ENCODE measurements around the gene NSF. TPM values are rescaled to one million over a fixed set of nuclear protein-coding genes. Genes with fewer than 3 reads are reported as not detected.
"Not testable (repeated sequence)": the region's sequence is repeated elsewhere in the genome, so short reads cannot be mapped to it uniquely, and the experiment has no call there.

NSF gene
- total RNA-seq, 1 donor from 2014 or later: 43.0 TPM

DNA sequence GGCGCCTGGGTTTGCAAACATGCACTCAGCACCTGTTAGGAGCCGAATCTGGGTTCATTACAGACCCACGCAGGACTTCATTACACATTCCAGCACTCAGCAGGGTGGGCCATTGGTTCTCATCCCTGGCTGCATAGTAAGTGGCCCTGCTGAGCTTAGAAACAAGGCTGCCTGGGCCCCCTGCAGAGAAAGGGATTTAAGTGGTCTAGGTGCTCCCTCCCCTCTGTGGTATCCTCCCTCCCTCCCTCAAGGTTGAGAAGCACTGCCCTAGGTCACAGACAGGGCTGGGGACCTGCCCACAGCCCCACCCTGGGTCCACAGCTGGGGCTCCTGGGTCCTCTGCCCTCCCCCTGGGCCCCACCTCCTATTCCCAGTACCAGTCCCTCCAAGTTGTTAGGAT, 199.7 kb downstream of the NSF start:
- no peak overlapping the region for H2AFZ ChIP-seq (replicated peaks)
- peaks cover 63% of the 10 kb centered on the region for H3K4me1 Mint-ChIP-seq
- H3K27me3 Mint-ChIP-seq (ENCODE audit: insufficient read depth, low read depth): peaks cover 12% of the 10 kb centered on the region
- H3K4me3 ChIP-seq: no peak overlapping the region
- no peaks in the 10 kb centered on the region for H3K9me3 ChIP-seq (ENCODE audit: low read depth)
- no peak for DNase-seq (ENCODE audit: low spot score)
- H3K9ac ChIP-seq: no peak overlapping the region
- H3K4me3 Mint-ChIP-seq: no peak overlapping the region
- no peak overlapping the region for H3K27ac ChIP-seq
- H3K27me3 ChIP-seq: peaks cover 67% of the 10 kb centered on the region
- H3K27ac Mint-ChIP-seq: peak overlapping the region; percentile 58
- peaks cover 35% of the 10 kb centered on the region for H3K36me3 Mint-ChIP-seq
- no peaks in the 10 kb centered on the region for H3K79me2 ChIP-seq (ENCODE audit: low read depth)
- no peaks in the 10 kb centered on the region for H3K36me3 ChIP-seq
- H3K4me2 ChIP-seq: no peak overlapping the region
- H3K9me3 Mint-ChIP-seq: peaks cover 5% of the 10 kb centered on the region
- H4K20me1 ChIP-seq (ENCODE audit: low read depth): no peaks in the 10 kb centered on the region
- H3K4me1 ChIP-seq: peaks cover 17% of the 10 kb centered on the region
- TF ChIP-seq EZH2phosphoT487 (IDR thresholded peaks at IDR 0.05) (no peak), EZH2 (IDR thresholded peaks at IDR 0.05) (no peak)
- TF ChIP-seq, protein P1, sequence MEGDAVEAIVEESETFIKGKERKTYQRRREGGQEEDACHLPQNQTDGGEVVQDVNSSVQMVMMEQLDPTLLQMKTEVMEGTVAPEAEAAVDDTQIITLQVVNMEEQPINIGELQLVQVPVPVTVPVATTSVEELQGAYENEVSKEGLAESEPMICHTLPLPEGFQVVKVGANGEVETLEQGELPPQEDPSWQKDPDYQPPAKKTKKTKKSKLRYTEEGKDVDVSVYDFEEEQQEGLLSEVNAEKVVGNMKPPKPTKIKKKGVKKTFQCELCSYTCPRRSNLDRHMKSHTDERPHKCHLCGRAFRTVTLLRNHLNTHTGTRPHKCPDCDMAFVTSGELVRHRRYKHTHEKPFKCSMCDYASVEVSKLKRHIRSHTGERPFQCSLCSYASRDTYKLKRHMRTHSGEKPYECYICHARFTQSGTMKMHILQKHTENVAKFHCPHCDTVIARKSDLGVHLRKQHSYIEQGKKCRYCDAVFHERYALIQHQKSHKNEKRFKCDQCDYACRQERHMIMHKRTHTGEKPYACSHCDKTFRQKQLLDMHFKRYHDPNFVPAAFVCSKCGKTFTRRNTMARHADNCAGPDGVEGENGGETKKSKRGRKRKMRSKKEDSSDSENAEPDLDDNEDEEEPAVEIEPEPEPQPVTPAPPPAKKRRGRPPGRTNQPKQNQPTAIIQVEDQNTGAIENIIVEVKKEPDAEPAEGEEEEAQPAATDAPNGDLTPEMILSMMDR (IDR thresholded peaks at IDR 0.05): no peak
- H3F3A ChIP-seq (ENCODE audit: low read depth): peaks cover 5% of the 10 kb centered on the region

DNA sequence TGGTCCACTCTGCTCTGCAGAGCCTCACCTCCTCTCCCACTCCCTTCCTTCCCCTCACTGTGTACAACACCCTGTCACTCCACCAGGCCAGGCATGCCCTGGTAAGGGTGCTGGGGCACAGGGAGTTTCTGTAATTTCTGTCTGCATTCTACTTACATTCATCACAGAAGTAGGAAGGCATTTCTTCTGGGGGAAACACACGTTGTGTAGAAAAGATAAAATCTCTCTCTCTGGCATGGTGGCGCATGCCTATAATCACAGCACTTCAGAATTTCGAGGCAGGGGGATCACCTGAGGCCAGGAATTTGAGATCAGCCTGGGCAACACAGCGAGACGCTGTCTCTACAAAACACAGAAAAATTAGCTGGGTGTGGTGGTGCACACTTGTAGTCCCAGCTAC, 201.1 kb downstream of the NSF start:
- Histone ChIP-seq H3F3A (ENCODE audit: low read depth) (peaks cover 5% of the 10 kb centered on the region), H4K20me1 (ENCODE audit: low read depth) (no peaks in the 10 kb centered on the region), H3K27me3 (peaks cover 67% of the 10 kb centered on the region), H3K9me3 (ENCODE audit: low read depth) (no peaks in the 10 kb centered on the region), H3K36me3 (no peaks in the 10 kb centered on the region), H3K4me2 (no peak overlapping the region), H3K79me2 (ENCODE audit: low read depth) (no peaks in the 10 kb centered on the region), H3K27ac (no peak overlapping the region), H3K4me3 (no peak overlapping the region), H3K9ac (no peak overlapping the region), H2AFZ (replicated peaks) (no peak overlapping the region), H3K4me1 (peaks cover 6% of the 10 kb centered on the region)
- H3K9me3 Mint-ChIP-seq: peaks cover 5% of the 10 kb centered on the region
- peaks cover 35% of the 10 kb centered on the region for H3K36me3 Mint-ChIP-seq
- no peak overlapping the region for H3K27ac Mint-ChIP-seq
- DNase-seq (ENCODE audit: low spot score): no peak
- peaks cover 61% of the 10 kb centered on the region for H3K4me1 Mint-ChIP-seq
- TF ChIP-seq EZH2 (IDR thresholded peaks at IDR 0.05) (no peak), EZH2phosphoT487 (IDR thresholded peaks at IDR 0.05) (no peak)
- TF ChIP-seq, protein P1 (IDR thresholded peaks at IDR 0.05): no peak
- H3K27me3 Mint-ChIP-seq (ENCODE audit: insufficient read depth, low read depth): peaks cover 12% of the 10 kb centered on the region
- H3K4me3 Mint-ChIP-seq: no peak overlapping the region

DNA sequence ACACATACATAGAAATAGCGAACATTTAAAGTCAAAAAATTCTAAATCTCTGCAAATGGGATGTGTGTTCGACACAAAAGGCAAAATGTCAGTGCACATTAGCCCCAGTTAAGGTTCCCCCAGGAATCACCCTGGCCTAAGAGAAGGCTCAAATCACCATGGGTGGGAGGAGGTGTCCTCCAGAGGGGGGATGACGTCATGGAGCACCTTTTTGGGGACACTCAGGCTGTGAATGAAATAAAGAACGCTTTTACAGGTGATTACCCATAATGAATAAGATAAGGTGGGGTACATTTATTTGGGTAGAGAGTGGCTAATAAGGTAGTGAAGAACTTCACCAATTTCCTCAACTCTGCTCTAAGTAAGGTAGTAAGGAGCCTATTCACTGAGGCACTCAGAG, 201.6 kb downstream of the NSF start:
- Histone ChIP-seq H3K27ac (no peak overlapping the region), H4K20me1 (ENCODE audit: low read depth) (no peaks in the 10 kb centered on the region), H3K79me2 (ENCODE audit: low read depth) (no peaks in the 10 kb centered on the region), H2AFZ (replicated peaks) (no peak overlapping the region), H3K27me3 (peaks cover 63% of the 10 kb centered on the region), H3F3A (ENCODE audit: low read depth) (peaks cover 5% of the 10 kb centered on the region), H3K4me1 (peaks cover 6% of the 10 kb centered on the region), H3K9me3 (ENCODE audit: low read depth) (no peaks in the 10 kb centered on the region), H3K4me3 (no peak overlapping the region), H3K4me2 (no peak overlapping the region), H3K9ac (no peak overlapping the region), H3K36me3 (no peaks in the 10 kb centered on the region)
- Mint-ChIP-seq H3K36me3 (peaks cover 36% of the 10 kb centered on the region), H3K4me3 (no peak overlapping the region), H3K27me3 (ENCODE audit: insufficient read depth, low read depth) (peaks cover 12% of the 10 kb centered on the region), H3K27ac (peak overlapping the region; percentile 38), H3K4me1 (peaks cover 56% of the 10 kb centered on the region), H3K9me3 (peaks cover 5% of the 10 kb centered on the region)
- DNase-seq (ENCODE audit: low spot score): no peak
- TF ChIP-seq, protein P1 (IDR thresholded peaks at IDR 0.05): no peak
- TF ChIP-seq EZH2phosphoT487 (IDR thresholded peaks at IDR 0.05) (no peak), EZH2 (IDR thresholded peaks at IDR 0.05) (no peak)

DNA sequence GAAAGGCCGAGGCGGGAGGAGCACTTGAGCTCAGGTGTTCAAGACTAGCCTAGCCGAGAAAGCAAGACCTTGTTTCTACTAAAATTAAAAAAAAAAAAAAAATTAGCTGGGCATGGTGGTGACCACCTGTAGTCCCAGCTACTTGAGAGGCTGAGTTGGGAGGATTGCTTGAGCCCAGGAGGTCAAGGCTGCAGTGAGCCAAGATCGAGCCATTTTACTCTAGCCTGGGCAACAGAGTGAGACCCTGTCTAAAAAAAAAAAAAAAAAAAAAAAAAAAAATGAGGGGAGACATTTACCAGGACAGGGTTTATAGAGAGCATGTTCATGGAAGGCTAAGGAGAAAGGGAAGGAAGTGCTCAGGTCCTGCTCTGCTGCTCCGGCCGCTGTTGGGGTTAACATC, 202.6 kb downstream of the NSF start:
- H3K79me2 ChIP-seq (ENCODE audit: low read depth); H3K4me2 ChIP-seq; H3K4me3 Mint-ChIP-seq; H3K4me3 ChIP-seq; H4K20me1 ChIP-seq (ENCODE audit: low read depth); H3K9me3 ChIP-seq (ENCODE audit: low read depth); H3K9ac ChIP-seq; H3K4me1 ChIP-seq; H3K27ac Mint-ChIP-seq; H3K9me3 Mint-ChIP-seq; H3K27ac ChIP-seq; H3F3A ChIP-seq (ENCODE audit: low read depth); H2AFZ ChIP-seq (replicated peaks); DNase-seq (ENCODE audit: low spot score); H3K36me3 ChIP-seq: not testable (repeated sequence)
- Mint-ChIP-seq H3K36me3 (peaks cover 41% of the 10 kb centered on the region), H3K27me3 (ENCODE audit: insufficient read depth, low read depth) (peaks cover 16% of the 10 kb centered on the region), H3K4me1 (peaks cover 57% of the 10 kb centered on the region)
- H3K27me3 ChIP-seq: peaks cover 54% of the 10 kb centered on the region

Data from neural progenitor cell (in vitro differentiated cells).